Measurements from ENCODE around the gene FGF5. TPM values are rescaled to one million over a fixed set of nuclear protein-coding genes. Genes with fewer than 3 reads are reported as not detected.
"Not testable (repeated sequence)": the region's sequence is repeated elsewhere in the genome, so short reads cannot be mapped to it uniquely, and the experiment has no call there.

Gene FGF5
- total RNA-seq, 1 donor from 2014 or later = 0.02 TPM

GRCh38 chr4:80308466-80308822 lies 42.0 kb downstream of the FGF5 start:
- intact Hi-C loops (cut with micrococcal nuclease) = no loop called here
- H3K9me3 Mint-ChIP-seq = no peaks in the 10 kb centered on the region
- no peaks in the 10 kb centered on the region for H3K27me3 Mint-ChIP-seq (ENCODE audit: low read depth)
- no peak overlapping the region for H3K27ac Mint-ChIP-seq
- no peak overlapping the region for H3K4me3 Mint-ChIP-seq (ENCODE audit: low read depth)
- H3K36me3 Mint-ChIP-seq (ENCODE audit: low read depth) = no peaks in the 10 kb centered on the region
- no peaks in the 10 kb centered on the region for H3K4me1 Mint-ChIP-seq (ENCODE audit: low read depth)
- no peak for DNase-seq (ENCODE audit: low spot score)

- intact Hi-C loops (cut with micrococcal nuclease) = no loop called here
- Mint-ChIP-seq H3K27ac (no peak overlapping the region), H3K4me1 (ENCODE audit: low read depth) (no peaks in the 10 kb centered on the region), H3K9me3 (no peaks in the 10 kb centered on the region), H3K4me3 (ENCODE audit: low read depth) (no peak overlapping the region), H3K36me3 (ENCODE audit: low read depth) (no peaks in the 10 kb centered on the region), H3K27me3 (ENCODE audit: low read depth) (no peaks in the 10 kb centered on the region)
- no peak for DNase-seq (ENCODE audit: low spot score)
These were observed 43.0 kb downstream of the FGF5 start for GRCh38 chr4:80309294-80310004.

- Mint-ChIP-seq H3K27ac (no peak overlapping the region), H3K4me1 (ENCODE audit: low read depth) (no peaks in the 10 kb centered on the region), H3K4me3 (ENCODE audit: low read depth) (no peak overlapping the region), H3K27me3 (ENCODE audit: low read depth) (no peaks in the 10 kb centered on the region), H3K36me3 (ENCODE audit: low read depth) (no peaks in the 10 kb centered on the region), H3K9me3 (no peaks in the 10 kb centered on the region)
- intact Hi-C loops (cut with micrococcal nuclease) = no loop called here
- DNase-seq (ENCODE audit: low spot score) = no peak
These were observed 44.7 kb downstream of the FGF5 start for GRCh38 chr4:80311130-80311529.

- Mint-ChIP-seq H3K27me3 (ENCODE audit: low read depth) (no peaks in the 10 kb centered on the region), H3K9me3 (no peaks in the 10 kb centered on the region), H3K4me3 (ENCODE audit: low read depth) (no peak overlapping the region), H3K27ac (no peak overlapping the region), H3K36me3 (ENCODE audit: low read depth) (no peaks in the 10 kb centered on the region), H3K4me1 (ENCODE audit: low read depth) (no peaks in the 10 kb centered on the region)
- no peak for DNase-seq (ENCODE audit: low spot score)
- intact Hi-C loops (cut with micrococcal nuclease) = no loop called here
These were observed 45.7 kb downstream of the FGF5 start for GRCh38 chr4:80312124-80312523.

- Mint-ChIP-seq H3K4me1 (ENCODE audit: low read depth) (no peaks in the 10 kb centered on the region), H3K4me3 (ENCODE audit: low read depth) (no peak overlapping the region)
These were observed 47.2 kb downstream of the FGF5 start for GRCh38 chr4:80313627-80314026.

GRCh38 chr4:80315848-80316247 lies 49.4 kb downstream of the FGF5 start:
- H3K4me1 Mint-ChIP-seq (ENCODE audit: low read depth); DNase-seq (ENCODE audit: low spot score); H3K27me3 Mint-ChIP-seq (ENCODE audit: low read depth); H3K4me3 Mint-ChIP-seq (ENCODE audit: low read depth); H3K36me3 Mint-ChIP-seq (ENCODE audit: low read depth); H3K9me3 Mint-ChIP-seq; intact Hi-C loops (cut with micrococcal nuclease); H3K27ac Mint-ChIP-seq: not testable (repeated sequence)

More at GRCh38 chr4:80313627-80314026, 47.2 kb downstream of the FGF5 start:
- no peaks in the 10 kb centered on the region for H3K36me3 Mint-ChIP-seq (ENCODE audit: low read depth)
- intact Hi-C loops (cut with micrococcal nuclease) = no loop called here
- H3K27ac Mint-ChIP-seq = no peak overlapping the region
- H3K9me3 Mint-ChIP-seq = no peaks in the 10 kb centered on the region
- DNase-seq (ENCODE audit: low spot score) = no peak
- peaks cover under 1% of the 10 kb centered on the region for H3K27me3 Mint-ChIP-seq (ENCODE audit: low read depth)

GRCh38 chr4:80321341-80321740 lies 54.9 kb downstream of the FGF5 start:
- Mint-ChIP-seq H3K36me3 (ENCODE audit: low read depth) (no peaks in the 10 kb centered on the region), H3K9me3 (no peaks in the 10 kb centered on the region), H3K27ac (no peak overlapping the region), H3K4me1 (ENCODE audit: low read depth) (no peaks in the 10 kb centered on the region), H3K4me3 (ENCODE audit: low read depth) (no peak overlapping the region), H3K27me3 (ENCODE audit: low read depth) (peaks cover 2% of the 10 kb centered on the region)
- DNase-seq (ENCODE audit: low spot score) = no peak
- intact Hi-C loops (cut with micrococcal nuclease) = no loop called here

GRCh38 chr4:80321776-80322175 lies 55.3 kb downstream of the FGF5 start:
- no peaks in the 10 kb centered on the region for H3K9me3 Mint-ChIP-seq
- no peaks in the 10 kb centered on the region for H3K36me3 Mint-ChIP-seq (ENCODE audit: low read depth)
- no peaks in the 10 kb centered on the region for H3K4me1 Mint-ChIP-seq (ENCODE audit: low read depth)
- DNase-seq (ENCODE audit: low spot score) = no peak
- H3K27me3 Mint-ChIP-seq (ENCODE audit: low read depth) = peaks cover 2% of the 10 kb centered on the region
- intact Hi-C loops (cut with micrococcal nuclease) = no loop called here
- no peak overlapping the region for H3K27ac Mint-ChIP-seq
- H3K4me3 Mint-ChIP-seq (ENCODE audit: low read depth) = no peak overlapping the region

- H3K9me3 Mint-ChIP-seq = no peaks in the 10 kb centered on the region
- no peak overlapping the region for H3K4me3 Mint-ChIP-seq (ENCODE audit: low read depth)
- H3K27me3 Mint-ChIP-seq (ENCODE audit: low read depth) = peaks cover 2% of the 10 kb centered on the region
- no peaks in the 10 kb centered on the region for H3K36me3 Mint-ChIP-seq (ENCODE audit: low read depth)
- no peak overlapping the region for H3K27ac Mint-ChIP-seq
- no peaks in the 10 kb centered on the region for H3K4me1 Mint-ChIP-seq (ENCODE audit: low read depth)
- DNase-seq (ENCODE audit: low spot score) = no peak
- intact Hi-C loops (cut with micrococcal nuclease) = no loop called here
These were observed 56.3 kb downstream of the FGF5 start for GRCh38 chr4:80322716-80323115.

- Mint-ChIP-seq H3K27ac (no peak overlapping the region), H3K4me3 (ENCODE audit: low read depth) (no peak overlapping the region), H3K9me3 (no peaks in the 10 kb centered on the region), H3K27me3 (ENCODE audit: low read depth) (no peaks in the 10 kb centered on the region), H3K4me1 (ENCODE audit: low read depth) (no peaks in the 10 kb centered on the region), H3K36me3 (ENCODE audit: low read depth) (no peaks in the 10 kb centered on the region)
- intact Hi-C loops (cut with micrococcal nuclease) = no loop called here
- DNase-seq (ENCODE audit: low spot score) = no peak
These were observed 57.7 kb downstream of the FGF5 start for GRCh38 chr4:80324171-80324570.

- intact Hi-C loops (cut with micrococcal nuclease) = no loop called here
- peaks cover 9% of the 10 kb centered on the region for H3K4me1 Mint-ChIP-seq (ENCODE audit: low read depth)
- no peak overlapping the region for H3K4me3 Mint-ChIP-seq (ENCODE audit: low read depth)
- no peaks in the 10 kb centered on the region for H3K9me3 Mint-ChIP-seq
- H3K27me3 Mint-ChIP-seq (ENCODE audit: low read depth) = peaks cover 19% of the 10 kb centered on the region
- H3K36me3 Mint-ChIP-seq (ENCODE audit: low read depth) = no peaks in the 10 kb centered on the region
- no peak overlapping the region for H3K27ac Mint-ChIP-seq
- DNase-seq (ENCODE audit: low spot score) = no peak
These were observed 65.2 kb downstream of the FGF5 start for GRCh38 chr4:80331693-80332092.

GRCh38 chr4:80333121-80333520 lies 66.7 kb downstream of the FGF5 start:
- H3K36me3 Mint-ChIP-seq (ENCODE audit: low read depth) = no peaks in the 10 kb centered on the region
- intact Hi-C loops (cut with micrococcal nuclease) = no loop called here

GRCh38 chr4:80334568-80334967 lies 68.1 kb downstream of the FGF5 start:
- Mint-ChIP-seq H3K9me3 (no peaks in the 10 kb centered on the region), H3K4me1 (ENCODE audit: low read depth) (peaks cover 9% of the 10 kb centered on the region), H3K4me3 (ENCODE audit: low read depth) (no peak overlapping the region), H3K27ac (no peak overlapping the region), H3K27me3 (ENCODE audit: low read depth) (peaks cover 20% of the 10 kb centered on the region), H3K36me3 (ENCODE audit: low read depth) (no peaks in the 10 kb centered on the region)
- intact Hi-C loops (cut with micrococcal nuclease) = no loop called here
- DNase-seq (ENCODE audit: low spot score) = no peak

More at GRCh38 chr4:80333121-80333520, 66.7 kb downstream of the FGF5 start:
- Mint-ChIP-seq H3K9me3 (no peaks in the 10 kb centered on the region), H3K27ac (no peak overlapping the region), H3K27me3 (ENCODE audit: low read depth) (peaks cover 20% of the 10 kb centered on the region), H3K4me3 (ENCODE audit: low read depth) (no peak overlapping the region), H3K4me1 (ENCODE audit: low read depth) (peaks cover 9% of the 10 kb centered on the region)
- no peak for DNase-seq (ENCODE audit: low spot score)

GRCh38 chr4:80335226-80335553 lies 68.7 kb downstream of the FGF5 start:
- peaks cover 20% of the 10 kb centered on the region for H3K27me3 Mint-ChIP-seq (ENCODE audit: low read depth)
- H3K36me3 Mint-ChIP-seq (ENCODE audit: low read depth) = no peaks in the 10 kb centered on the region
- no peak overlapping the region for H3K27ac Mint-ChIP-seq
- H3K4me1 Mint-ChIP-seq (ENCODE audit: low read depth) = peaks cover 9% of the 10 kb centered on the region
- intact Hi-C loops (cut with micrococcal nuclease) = no loop called here
- no peaks in the 10 kb centered on the region for H3K9me3 Mint-ChIP-seq
- H3K4me3 Mint-ChIP-seq (ENCODE audit: low read depth) = peak overlapping the region; percentile 77
- no peak for DNase-seq (ENCODE audit: low spot score)

All from activated T-helper 2 cell treated with anti-CD3 and anti-CD28 coated beads, Interferon-gamma antibody, Interleukin-2, Interleukin-4, amounts not matched to agents 10 μg/mL and 5 μg/mL and 100 μg/mL, durations not matched to agents 14 hours and 24 hours and 36 hours (primary cell).